Ovary (tissue), 9 donors: Measurements from ENCODE around the gene NDUFS8. TPM values are rescaled to one million over a fixed set of nuclear protein-coding genes. Genes with fewer than 3 reads are reported as not detected.
A peak's percentile ranks its signal among the peaks of the same experiment; 100 is the strongest.

Source experiments
- DNase-seq, 5 donors: peaks; one replicate each; pipeline ENCODE4 v3.0.0-alpha.2; 2019 to 2020
- H3K27ac ChIP-seq, 2 donors: fragments of 200-600 bp; one replicate each; pipeline versions ENCODE4 v1.5.1 to v1.8.0; 2019 to 2022
- H3K27me3 ChIP-seq: fragments of 200-600 bp; one replicate; pipeline ENCODE4 v1.8.0; 2022
- H3K36me3 ChIP-seq: fragments of 200-600 bp; sonication (generic); one replicate; pipeline ENCODE4 v1.5.1; 2019
- H3K4me1 ChIP-seq: one replicate; pipeline ENCODE4 v1.8.1; 2013; ENCODE audit warnings: mild to moderate bottlenecking, moderate library complexity; ENCODE audit not compliant: insufficient read depth
- H3K4me3 ChIP-seq: fragments of 200-600 bp; sonication (generic); one replicate; pipeline ENCODE4 v1.5.1; 2017
- H3K9me3 ChIP-seq, 2 donors: fragments of 200-600 bp in 1 of 2; sonication (generic) in 1 of 2; one replicate each; pipeline versions ENCODE4 v1.5.1 to v1.8.1; 2013 to 2019; ENCODE audit warnings: mild to moderate bottlenecking in 1 of 2, moderate library complexity in 1 of 2
- CTCF ChIP-seq, 3 donors: fragments of 450-650 bp in 2 of 3; fragments of 200-600 bp in 1 of 3; IDR thresholded peaks; one replicate each; pipeline versions ENCODE4 v1.5.1 to v1.8.0; 2016 to 2022; ENCODE audit warnings: antibody characterized with exemption in 3 of 3, mild to moderate bottlenecking in 1 of 3
- EP300 ChIP-seq: sonication (generic); formaldehyde crosslinking; IDR thresholded peaks from one replicate; pipeline ENCODE4 v1.6.1; 2017; ENCODE audit warnings: antibody characterized with exemption
- POLR2A ChIP-seq: fragments of 450-650 bp; IDR thresholded peaks from one replicate; pipeline ENCODE4 v1.6.1; 2017; ENCODE audit warnings: antibody characterized with exemption, mild to moderate bottlenecking, moderate library complexity
- WGBS, 3 donors: extraction: QIAGEN DNeasy Blood & Tissue Kit in 1 of 3; methylation state at CpG; one replicate each; pipeline versions ENCODE4 v1.1.5 to v1.1.7; 2013 to 2017; 5-methylcytosine and 5-hydroxymethylcytosine counted together
- intact Hi-C, 4 donors: fragments of 100-400 bp; cut with DNase I; formaldehyde crosslinking; loops; one replicate each; pipeline versions ENCODE4 v1.11.0 to v1.15.1; 2022 to 2023
- polyA plus RNA-seq, 2 donors: library from polyadenylated mRNA; stranded (reverse); fragments of 200-250 nt in 1 of 2; fragments of 350-450 nt in 1 of 2; fragmentation: Illumina TruSeq in 1 of 2; extraction: RNeasy Lipid Tissue Mini Kit (QIAGEN cat#74804) in 1 of 2; gene quantifications; one replicate each; pipeline ENCODE4 v1.2.3, GENCODE V29; 2013 to 2014
- total RNA-seq, 7 donors: library from RNA; depleted of rRNA in 2 of 7; stranded (reverse); fragments of >200 nt in 2 of 7; fragmentation: NEBNext Ultra II Directional in 3 of 7; extraction: Animal tissue kit (Norgen Biotek cat#: 25700) in 3 of 7; gene quantifications; one replicate each; pipeline versions ENCODE4 v1.1.0 to v1.2.4, GENCODE V29; 2016 to 2023
- donor health status: DM: no; HTN: no; CAD: no; lungs with moderate emphysema.
- donor health status: DM: no; HTN: no; CAD: no.
- donor health status: Bipolar disorder and iron deficiency.
- donor health status: DM: yes; HTN: yes; CAD: no.
- donor health status: DM: no; HTN: no; CAD: no.
- donor health status: DM: yes; HTN: yes; CAD: no.

NDUFS8 gene
- total and polyA plus RNA-seq, 9 donors, result 15.3 to 163 (median 101) TPM

DNA sequence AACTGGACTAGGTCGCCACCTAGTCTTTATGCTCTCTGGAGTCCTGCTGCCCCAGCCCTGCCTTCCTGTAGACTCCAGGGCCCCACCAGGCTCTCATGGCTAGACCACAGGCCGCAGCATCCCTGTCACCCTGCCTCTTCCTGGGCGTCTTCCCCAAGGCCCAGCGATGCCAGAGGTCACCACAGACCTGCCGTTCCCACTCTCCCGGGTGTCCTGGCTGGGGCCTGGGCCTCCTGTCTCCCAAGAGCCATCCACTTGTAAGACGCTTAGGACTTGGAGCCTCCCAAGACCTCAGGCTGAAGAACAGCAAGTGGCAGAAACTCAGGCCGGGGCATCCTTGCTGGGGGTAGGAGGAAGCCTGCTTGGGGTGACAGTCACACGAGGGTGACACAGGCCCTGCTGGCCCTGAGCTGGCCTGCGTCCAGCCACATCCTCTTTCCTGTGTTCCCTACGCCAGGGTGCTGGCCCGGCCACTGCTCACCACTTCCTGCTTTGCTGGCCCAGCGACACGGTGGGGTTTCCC, 6.3 kb downstream of the NDUFS8 start:
- H3K4me3 ChIP-seq, result no peak overlapping the region
- H3K9me3 ChIP-seq, result no peaks in the 10 kb centered on the region
- no peaks in the 10 kb centered on the region for H3K27me3 ChIP-seq
- TF ChIP-seq EP300 (no peak), POLR2A (no peak), CTCF (IDR thresholded peaks at IDR 0.05) (no peak)
- no peak overlapping the region for H3K27ac ChIP-seq
- intact Hi-C loops, result loop anchor here in 3 of 4 donors (5.0 to 10.0 kb wide), 3 partner anchors 81 to 168 kb away; partner anchors contain the start of gene CHKA (in 1 of the 3)
- H3K36me3 ChIP-seq, result no peaks in the 10 kb centered on the region
- DNase-seq, result peak in 1 of 5 donors; percentile 12
- peaks cover 17% of the 10 kb centered on the region for H3K4me1 ChIP-seq
- 77 to 83% (median 79%) methylated on average over 13 to 14 of the region's 14 CpGs for WGBS, 3 donors

DNA sequence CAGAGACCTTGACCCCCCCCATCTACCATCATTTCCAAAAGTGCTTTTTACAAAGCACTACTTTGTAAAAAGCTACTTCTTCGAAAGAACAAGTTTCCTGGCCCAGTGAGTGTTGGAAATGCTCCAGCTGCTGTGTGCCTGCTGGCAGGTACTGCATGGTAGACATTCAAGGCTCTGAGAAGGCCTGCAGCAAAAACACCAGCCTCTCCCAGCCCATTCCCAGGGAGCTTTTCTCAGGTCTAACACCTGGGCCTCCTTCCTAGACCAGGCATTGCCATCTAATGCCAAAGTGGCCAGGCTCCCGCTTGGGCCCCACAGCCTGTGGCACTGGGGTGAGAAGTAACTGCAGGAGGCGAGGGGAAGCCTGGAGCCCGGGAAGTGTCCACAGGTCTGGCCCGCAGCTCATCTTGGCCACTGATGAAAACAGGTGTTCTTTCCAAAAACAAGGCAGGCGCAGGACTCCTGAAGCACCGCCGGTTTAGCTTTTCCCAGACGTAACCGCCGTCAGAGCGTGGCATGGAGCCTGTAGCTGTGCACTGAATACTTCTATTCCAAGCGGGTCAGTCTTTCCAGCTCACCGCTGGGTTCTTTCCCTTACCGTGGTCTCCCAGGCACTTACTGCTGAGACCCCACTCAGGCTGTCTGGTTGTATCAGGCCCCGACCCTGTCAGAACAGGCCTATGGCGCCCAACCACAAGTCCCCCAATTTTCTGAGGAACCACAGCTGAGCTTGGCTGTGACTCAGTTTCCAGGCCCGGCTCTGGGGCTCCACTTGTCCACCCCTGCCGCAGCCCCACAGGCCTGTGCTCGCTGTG, 7.1 kb downstream of the NDUFS8 start:
- peak overlapping the region; percentile 70 to 84 for H3K27ac ChIP-seq
- H3K9me3 ChIP-seq, result no peaks in the 10 kb centered on the region
- no peak for TF ChIP-seq EP300
- TF ChIP-seq POLR2A, result no peak
- no peak for TF ChIP-seq CTCF (IDR thresholded peaks at IDR 0.05)
- no peak overlapping the region for H3K4me3 ChIP-seq
- DNase-seq, result peak in 2 of 5 donors; percentile 29 to 44
- no peaks in the 10 kb centered on the region for H3K27me3 ChIP-seq
- intact Hi-C loops, result loop anchor here in 3 of 4 donors (5.0 to 10.0 kb wide), 3 partner anchors 80 to 167 kb away; partner anchors contain the start of gene CHKA (in 1 of the 3)
- H3K36me3 ChIP-seq, result no peaks in the 10 kb centered on the region
- H3K4me1 ChIP-seq, result peaks cover 14% of the 10 kb centered on the region
- WGBS, 3 donors, result 51 to 69% (median 55%) methylated on average over 20 of the region's 20 CpGs

- TF ChIP-seq CTCF (IDR thresholded peaks at IDR 0.05) (no peak), EP300 (no peak), POLR2A (no peak)
- Histone ChIP-seq H3K4me1 (peaks cover 14% of the 10 kb centered on the region), H3K27ac (peak overlapping the region; percentile 70 to 84)
Observed at GRCh38 chr11:68038226-68038717, 7.8 kb downstream of the NDUFS8 start.

DNA sequence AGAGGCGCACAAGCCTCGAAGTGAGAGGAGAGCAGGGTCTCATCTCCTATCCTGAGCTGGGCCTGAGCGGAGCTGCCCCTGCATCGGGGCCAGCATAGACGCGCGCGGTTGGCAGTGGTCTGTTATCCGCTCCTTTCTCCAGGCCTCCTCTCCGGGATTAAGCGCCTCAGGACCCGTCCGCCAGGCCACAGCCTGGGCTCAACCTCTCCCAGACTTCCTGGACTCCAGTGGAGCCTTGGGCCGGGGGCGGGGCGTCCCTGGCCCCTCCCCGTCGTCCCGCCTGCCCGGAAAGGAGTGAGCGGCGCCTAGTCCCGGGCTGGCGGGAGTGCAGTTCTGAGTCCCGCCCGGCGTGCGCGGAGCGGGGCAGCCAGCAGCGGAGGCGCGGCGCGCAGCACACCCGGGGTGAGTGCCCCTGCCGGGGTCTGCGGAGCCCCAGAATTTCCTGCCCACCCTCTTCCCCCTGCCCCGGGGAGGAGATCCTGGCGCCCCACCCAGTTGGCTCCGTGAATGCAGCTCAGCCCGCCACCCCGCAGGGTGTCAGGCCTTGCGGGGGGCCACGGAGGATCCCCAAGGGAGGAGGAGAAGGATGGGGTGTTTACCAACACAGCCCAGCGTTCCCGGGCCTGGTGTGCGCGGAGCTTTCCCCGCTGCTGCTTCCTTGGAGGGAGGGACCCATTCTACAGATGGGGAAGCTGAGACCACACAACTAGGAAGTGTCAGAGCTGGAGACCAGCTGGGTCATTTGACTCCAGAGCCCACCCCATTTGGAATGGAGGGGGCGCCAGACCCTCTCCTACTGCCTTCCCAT, 8.4 kb downstream of the NDUFS8 start, which contains the start of gene TCIRG1:
Gene TCIRG1 (plus strand): TSS at position 308 of the 808 bp plus-strand sequence. CDS start 2,247 bp downstream, outside the sequence.
- Histone ChIP-seq H3K36me3 (no peaks in the 10 kb centered on the region), H3K27me3 (no peaks in the 10 kb centered on the region), H3K4me3 (peak within 1 kb of the TSS; percentile 72), H3K4me1 (peaks cover 14% of the 10 kb centered on the region), H3K27ac (peak within 1 kb of the TSS; percentile 70 to 84), H3K9me3 (no peaks in the 10 kb centered on the region)
- intact Hi-C loops, result loop anchor here in 3 of 4 donors (5.0 to 10.0 kb wide), 3 partner anchors 78 to 166 kb away; partner anchors contain the start of gene CHKA (in 1 of the 3)
- peak; percentile 88 to 91 (median 89) for DNase-seq
- WGBS, 3 donors, result 3 to 6% (median 4%) methylated on average over 26 to 51 of the region's 51 CpGs
- TF ChIP-seq CTCF (IDR thresholded peaks at IDR 0.05), result peak in 1 of 3 donors; percentile 58
- no peak for TF ChIP-seq EP300
- peak; percentile 90 for TF ChIP-seq POLR2A

More at GRCh38 chr11:68038226-68038717, 7.8 kb downstream of the NDUFS8 start:
- Histone ChIP-seq H3K4me3 (peak overlapping the region; percentile 72), H3K36me3 (no peaks in the 10 kb centered on the region), H3K27me3 (no peaks in the 10 kb centered on the region), H3K9me3 (no peaks in the 10 kb centered on the region)
- peak in 3 of 5 donors; percentile 37 to 65 (median 57) for DNase-seq
- intact Hi-C loops, result loop anchor here in 3 of 4 donors (5.0 to 10.0 kb wide), 3 partner anchors 79 to 167 kb away; partner anchors contain the start of gene CHKA (in 1 of the 3)
- 15 to 18% (median 17%) methylated on average over 13 of the region's 13 CpGs for WGBS, 3 donors
